Measurements from ENCODE around the gene ZSCAN25.

Gene ZSCAN25

GRCh38 chr7:99619571-99620130, 2.9 kb downstream of the ZSCAN25 start:
- H3K27ac ChIP-seq, result no peak overlapping the region
- TF ChIP-seq ZFX (IDR thresholded peaks at IDR 0.05), result no peak
- no peak for TF ChIP-seq CTCF (conservative IDR thresholded peaks at IDR 0.05)

DNA sequence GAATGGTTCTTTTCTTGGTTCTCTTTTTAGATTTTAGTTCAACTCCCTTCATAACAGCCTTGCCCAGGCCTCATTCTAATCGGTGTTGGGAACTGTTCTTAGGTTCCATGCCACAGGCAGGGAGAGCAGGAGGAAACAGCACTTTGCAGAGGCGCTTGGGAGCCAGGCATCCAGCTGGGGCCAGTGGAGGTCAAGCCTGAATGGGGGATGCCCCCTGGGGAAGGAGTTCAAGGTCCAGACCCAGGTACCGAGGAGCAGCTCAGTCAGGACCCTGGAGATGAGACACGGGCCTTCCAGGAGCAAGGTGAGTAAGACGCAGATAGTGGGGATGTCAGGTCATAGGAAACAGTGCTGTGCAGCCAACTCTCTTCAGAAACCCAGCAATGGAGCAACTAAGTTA, 4.5 kb downstream of the ZSCAN25 start:
- H3K27ac ChIP-seq, result no peak overlapping the region
- TF ChIP-seq ZFX (IDR thresholded peaks at IDR 0.05) (no peak), CTCF (conservative IDR thresholded peaks at IDR 0.05) (no peak)

- H3K27ac ChIP-seq, result no peak overlapping the region
- TF ChIP-seq ZFX (IDR thresholded peaks at IDR 0.05) (no peak), CTCF (conservative IDR thresholded peaks at IDR 0.05) (no peak)
Observed at GRCh38 chr7:99622596-99622995, 5.8 kb downstream of the ZSCAN25 start.

DNA sequence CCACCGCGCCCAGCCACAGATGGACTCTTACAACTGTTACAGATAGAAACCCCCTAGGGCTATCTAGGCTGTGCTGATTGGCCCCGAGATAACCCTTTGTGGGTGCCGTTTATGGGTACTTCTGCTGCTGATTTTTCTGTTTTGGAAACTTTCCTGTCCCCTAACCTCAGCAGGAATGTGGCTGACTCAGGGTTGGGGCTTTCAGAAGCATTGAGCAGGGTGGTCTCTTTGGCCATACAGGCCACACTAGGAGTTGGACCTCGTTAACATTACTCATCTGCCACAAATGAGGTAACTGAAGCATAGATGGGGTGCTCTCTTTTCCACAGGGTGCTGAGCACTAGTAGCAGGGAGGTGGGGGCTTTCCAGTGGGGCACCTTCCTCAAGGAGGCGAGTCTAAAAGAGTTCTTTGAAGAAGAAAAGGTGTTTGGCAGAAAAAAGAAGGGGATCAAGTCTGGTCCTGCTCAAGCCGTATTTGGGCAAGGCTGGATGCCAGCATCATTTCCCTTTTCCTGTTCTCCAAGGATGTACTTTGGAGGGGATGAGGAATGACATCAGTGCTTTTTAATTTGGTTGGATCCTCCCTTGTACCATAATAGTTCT, 6.4 kb downstream of the ZSCAN25 start:
- TF ChIP-seq ZFX (IDR thresholded peaks at IDR 0.05), result no peak
- TF ChIP-seq CTCF (conservative IDR thresholded peaks at IDR 0.05), result no peak
- no peak overlapping the region for H3K27ac ChIP-seq

- no peak overlapping the region for H3K27ac ChIP-seq
- TF ChIP-seq CTCF (conservative IDR thresholded peaks at IDR 0.05), result no peak
- no peak for TF ChIP-seq ZFX (IDR thresholded peaks at IDR 0.05)
Observed at GRCh38 chr7:99623702-99624447, 7.1 kb downstream of the ZSCAN25 start.

DNA sequence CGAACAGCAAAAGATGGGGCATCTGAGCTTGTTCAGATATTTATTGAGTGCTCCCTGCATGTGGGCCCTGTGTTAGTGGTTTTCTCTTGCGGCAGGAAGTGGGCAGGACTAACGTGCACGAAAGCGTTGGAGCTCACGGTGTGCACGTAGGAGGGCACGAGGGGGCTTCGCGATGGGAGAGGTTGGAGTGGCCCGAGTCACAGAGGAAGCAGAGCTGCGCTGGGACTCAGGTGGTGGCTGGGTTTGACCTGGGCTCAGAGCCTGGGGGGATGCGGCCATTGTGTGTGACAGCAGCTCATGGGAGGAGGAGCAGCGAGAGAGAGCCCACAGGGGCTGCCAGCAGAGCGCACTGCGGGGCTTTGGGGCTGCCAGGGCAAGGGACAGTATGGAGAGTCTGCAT, 7.7 kb downstream of the ZSCAN25 start:
- TF ChIP-seq ZFX (IDR thresholded peaks at IDR 0.05), result no peak
- TF ChIP-seq CTCF (conservative IDR thresholded peaks at IDR 0.05), result no peak
- H3K27ac ChIP-seq, result no peak overlapping the region

GRCh38 chr7:99625321-99625720, 8.6 kb downstream of the ZSCAN25 start:
- H3K27ac ChIP-seq, result no peak overlapping the region
- TF ChIP-seq ZFX (IDR thresholded peaks at IDR 0.05), result no peak
